ENCODE results near the gene WEE2. TPM values are rescaled to one million over a fixed set of nuclear protein-coding genes. Genes with fewer than 3 reads are reported as not detected.

Gene WEE2
- total RNA-seq, 2 experiments from 2014 or later, result not detected

Other genes with a start within 250 kb of the WEE2 start
- 10 to 100 TPM; 45.9 to 75.8 TPM for gene AGK, start 156.9 kb upstream of the WEE2 start, total RNA-seq
- 10 to 100 TPM; 17.0 to 27.3 TPM for gene DENND11, start 6.2 kb upstream of the WEE2 start, total RNA-seq
- 100 to 1,000 TPM; 123 to 133 TPM for gene SSBP1, start 30.0 kb downstream of the WEE2 start, total RNA-seq
- under 1 TPM; 0.70 to 0.75 TPM for gene TAS2R3, start 55.7 kb downstream of the WEE2 start, total RNA-seq
- under 1 TPM; 0.49 to 0.82 TPM for gene TAS2R4, start 68.3 kb downstream of the WEE2 start, total RNA-seq
- 1 to 10 TPM; 1.4 to 1.8 TPM for gene TAS2R5, start 81.9 kb downstream of the WEE2 start, total RNA-seq
- gene PRSS37, start 133.1 kb downstream of the WEE2 start, total RNA-seq, result not detected
- gene OR9A4, start 208.0 kb downstream of the WEE2 start, total RNA-seq, result not detected
- not detected for gene CLEC5A, start 238.6 kb downstream of the WEE2 start, total RNA-seq